Hematopoietic multipotent progenitor cell treated with erythropoietin and hydrocortisone succinate and interleukin-3 and kit ligand, for 8 days (in vitro differentiated cells): ENCODE data around the gene WASL.
"Not testable (repeated sequence)": the region's sequence is repeated elsewhere in the genome, so short reads cannot be mapped to it uniquely, and the experiment has no call there.

Experiments used
- DNase-seq: peaks from one replicate; pipeline ENCODE4 v3.0.0-alpha.2; 2015

WASL gene

GRCh38 chr7:123768493-123768892 is 19.7 kb upstream of the WASL start:
- no peak for DNase-seq

GRCh38 chr7:123763191-123763661 is 14.4 kb upstream of the WASL start:
- no peak for DNase-seq

- no peak for DNase-seq
Measured at GRCh38 chr7:123761729-123762128, 12.9 kb upstream of the WASL start.

- no peak for DNase-seq
Measured at GRCh38 chr7:123757095-123757494, 8.3 kb upstream of the WASL start.

- DNase-seq, result no peak
Measured at GRCh38 chr7:123755338-123755737, 6.5 kb upstream of the WASL start.

- DNase-seq, result no peak
Measured at GRCh38 chr7:123754271-123754871, 5.6 kb upstream of the WASL start.

- no peak for DNase-seq
Measured at GRCh38 chr7:123752534-123752933, 3.7 kb upstream of the WASL start.

- peak; percentile 56 for DNase-seq
Measured at GRCh38 chr7:123751821-123752220, 3.0 kb upstream of the WASL start.

- no peak for DNase-seq
Measured at GRCh38 chr7:123750389-123751230, 1.8 kb upstream of the WASL start.

- DNase-seq, result peak; percentile 79
Measured at GRCh38 chr7:123749537-123749857, 694 bp upstream of the WASL start.

GRCh38 chr7:123748171-123748733 is 551 bp downstream of the WASL start:
- DNase-seq, result peak; percentile 48

- DNase-seq, result peak; percentile 55
Measured at GRCh38 chr7:123747620-123748141, 1.1 kb downstream of the WASL start.

- DNase-seq, result peak; percentile 56
Measured at GRCh38 chr7:123746931-123747488, 1.8 kb downstream of the WASL start.

GRCh38 chr7:123746055-123746454 is 2.7 kb downstream of the WASL start:
- peak; percentile 31 for DNase-seq

- DNase-seq, result no peak
Measured at GRCh38 chr7:123745437-123745836, 3.4 kb downstream of the WASL start.

- DNase-seq, result no peak
Measured at GRCh38 chr7:123744416-123744815, 4.4 kb downstream of the WASL start.

- no peak for DNase-seq
Measured at GRCh38 chr7:123741940-123742339, 6.9 kb downstream of the WASL start.

- DNase-seq, result no peak
Measured at GRCh38 chr7:123738808-123739207, 10.0 kb downstream of the WASL start.

- DNase-seq, result no peak
Measured at GRCh38 chr7:123738356-123738755, 10.4 kb downstream of the WASL start.

- not testable (repeated sequence) for DNase-seq
Measured at GRCh38 chr7:123737168-123737674, 11.6 kb downstream of the WASL start.

- no peak for DNase-seq
Measured at GRCh38 chr7:123735539-123735938, 13.3 kb downstream of the WASL start.

GRCh38 chr7:123734498-123734897 is 14.3 kb downstream of the WASL start:
- no peak for DNase-seq

GRCh38 chr7:123732413-123733091 is 16.3 kb downstream of the WASL start:
- no peak for DNase-seq
